Osteoblast (primary cell): ENCODE measurements around the gene TMEM266. TPM values are rescaled to one million over a fixed set of nuclear protein-coding genes. Genes with fewer than 3 reads are reported as not detected.

Source experiments
- DNase-seq: peaks from one replicate; pipeline ENCODE4 v3.0.0; 2011; ENCODE audit warnings: low spot score, mixed read lengths; ENCODE audit not compliant: insufficient read length; ENCODE audit errors: missing footprints
- H2AFZ ChIP-seq: 2 replicates; pipeline ENCODE4 v1.6.0; 2011; ENCODE audit warnings: mild to moderate bottlenecking, low read length
- H3K27ac ChIP-seq: 2 replicates; pipeline ENCODE4 v1.5.1; 2011; ENCODE audit warnings: mild to moderate bottlenecking, low read depth, low read length, moderate library complexity
- H3K27me3 ChIP-seq: 2 replicates; pipeline ENCODE4 v1.6.0; 2012; ENCODE audit warnings: mild to moderate bottlenecking, control low read depth, inconsistent platforms, low read length, moderate library complexity; ENCODE audit not compliant: insufficient read depth
- H3K36me3 ChIP-seq: 2 replicates; pipeline ENCODE4 v1.5.1; 2011; ENCODE audit warnings: mild to moderate bottlenecking, low read length, control low read depth, moderate library complexity; ENCODE audit not compliant: insufficient read depth
- H3K4me1 ChIP-seq: 2 replicates; pipeline ENCODE4 v1.5.1; 2011; ENCODE audit warnings: mild to moderate bottlenecking, low read length, control low read depth, moderate library complexity; ENCODE audit not compliant: insufficient read depth
- H3K4me2 ChIP-seq: 2 replicates; pipeline ENCODE4 v1.6.0; 2011; ENCODE audit warnings: mild to moderate bottlenecking, low read length; ENCODE audit not compliant: insufficient read depth
- H3K4me3 ChIP-seq: fragments of 200-600 bp; sonication (generic); 3 replicates; pipeline ENCODE4 v1.5.1; 2012; ENCODE audit warnings: mild to moderate bottlenecking, low read length, inconsistent platforms; ENCODE audit not compliant: insufficient read depth
- H3K79me2 ChIP-seq: 2 replicates; pipeline ENCODE4 v1.6.0; 2012; ENCODE audit warnings: mild to moderate bottlenecking, low read length, control low read depth, inconsistent platforms; ENCODE audit not compliant: insufficient read depth
- H3K9me3 ChIP-seq: 2 replicates; pipeline ENCODE4 v1.5.1; 2011; ENCODE audit warnings: low read depth, low read length, control low read depth
- H4K20me1 ChIP-seq: 2 replicates; pipeline ENCODE4 v1.6.0; 2012; ENCODE audit warnings: mild to moderate bottlenecking, low read length, control low read depth; ENCODE audit not compliant: insufficient read depth
- CTCF ChIP-seq: IDR thresholded peaks from 2 replicates; pipeline ENCODE4 v1.5.1; 2011; ENCODE audit warnings: mild to moderate bottlenecking, low read depth, low read length, moderate library complexity; ENCODE audit errors: extremely low read depth
- total RNA-seq: library from RNA; depleted of rRNA; stranded (reverse); fragments of >200 nt; gene quantifications from 2 replicates; pipeline ENCODE4 v1.2.3, GENCODE V29; 2012

Gene TMEM266
- total RNA-seq, 1 donor: not detected

GRCh38 chr15:76168237-76168984 is 108.6 kb downstream of the TMEM266 start:
- H3K27ac ChIP-seq: no peak overlapping the region
- H3K4me2 ChIP-seq: no peak overlapping the region
- H3K4me1 ChIP-seq: no peaks in the 10 kb centered on the region
- DNase-seq: peak; percentile 65
- no peak overlapping the region for H3K4me3 ChIP-seq
- no peak overlapping the region for H2AFZ ChIP-seq
- H3K27me3 ChIP-seq: peaks cover 4% of the 10 kb centered on the region
- no peak for TF ChIP-seq CTCF
- H3K36me3 ChIP-seq: no peaks in the 10 kb centered on the region
- H4K20me1 ChIP-seq: no peaks in the 10 kb centered on the region
- no peaks in the 10 kb centered on the region for H3K9me3 ChIP-seq
- no peaks in the 10 kb centered on the region for H3K79me2 ChIP-seq

DNA sequence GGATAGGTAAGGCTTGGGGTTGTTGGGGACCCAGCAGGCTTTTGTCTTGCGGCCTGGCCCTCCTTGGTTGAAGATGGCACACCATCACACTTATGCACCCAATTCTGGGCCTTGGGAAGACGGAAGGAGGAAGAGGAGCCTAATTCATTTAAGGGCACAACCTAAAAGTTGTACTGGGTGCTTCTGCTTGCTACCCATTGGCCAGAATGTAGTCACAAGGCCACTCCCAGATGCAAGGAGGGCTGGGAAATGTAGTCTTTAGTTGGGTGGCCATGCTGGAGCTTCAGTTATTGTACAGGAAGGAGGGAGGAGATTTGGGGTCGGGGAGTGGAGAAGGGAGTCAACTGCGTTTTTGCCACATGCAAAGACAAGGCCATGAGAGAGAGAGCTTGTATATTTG is 109.2 kb downstream of the TMEM266 start:
- Histone ChIP-seq H3K4me1 (no peaks in the 10 kb centered on the region), H3K9me3 (no peaks in the 10 kb centered on the region), H3K79me2 (no peaks in the 10 kb centered on the region), H4K20me1 (no peaks in the 10 kb centered on the region), H3K27me3 (peaks cover 4% of the 10 kb centered on the region), H2AFZ (no peak overlapping the region), H3K4me3 (no peak overlapping the region), H3K27ac (no peak overlapping the region), H3K36me3 (no peaks in the 10 kb centered on the region), H3K4me2 (no peak overlapping the region)
- peak; percentile 72 for DNase-seq
- TF ChIP-seq CTCF: no peak

GRCh38 chr15:76169911-76170800 is 110.4 kb downstream of the TMEM266 start:
- Histone ChIP-seq H3K27ac (no peak overlapping the region), H3K79me2 (no peaks in the 10 kb centered on the region), H3K9me3 (no peaks in the 10 kb centered on the region), H3K4me1 (no peaks in the 10 kb centered on the region), H2AFZ (no peak overlapping the region), H3K27me3 (peaks cover 4% of the 10 kb centered on the region), H3K4me3 (no peak overlapping the region), H3K36me3 (no peaks in the 10 kb centered on the region), H4K20me1 (no peaks in the 10 kb centered on the region), H3K4me2 (no peak overlapping the region)
- DNase-seq: peak; percentile 85
- no peak for TF ChIP-seq CTCF

DNA sequence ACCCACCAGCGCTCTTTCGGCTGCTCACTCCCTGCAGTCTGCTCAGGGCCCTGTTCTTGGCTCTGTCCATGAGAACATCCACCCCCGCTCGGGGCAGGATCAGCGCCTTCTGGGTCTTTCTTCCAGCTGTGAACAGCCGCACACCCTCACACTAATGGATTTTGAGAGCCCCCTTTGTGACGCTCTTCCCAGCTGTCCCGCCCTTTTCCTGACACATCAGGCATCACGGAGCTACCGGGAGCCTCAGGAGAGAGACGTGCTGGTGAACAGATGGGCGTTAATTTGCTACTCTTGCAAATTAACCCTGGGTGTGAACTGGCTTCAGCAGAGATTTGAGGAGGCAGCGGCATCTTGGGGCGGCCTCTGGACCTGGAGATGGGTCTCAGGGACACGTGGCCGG is 113.0 kb downstream of the TMEM266 start:
- Histone ChIP-seq H3K4me2 (no peak overlapping the region), H3K27me3 (peaks cover 7% of the 10 kb centered on the region), H3K79me2 (no peaks in the 10 kb centered on the region), H4K20me1 (no peaks in the 10 kb centered on the region), H3K9me3 (no peaks in the 10 kb centered on the region), H3K36me3 (no peaks in the 10 kb centered on the region), H3K4me1 (peaks cover 2% of the 10 kb centered on the region), H2AFZ (no peak overlapping the region), H3K4me3 (no peak overlapping the region), H3K27ac (no peak overlapping the region)
- no peak for DNase-seq
- no peak for TF ChIP-seq CTCF
